WTC11 (cell line): ENCODE results near the gene PDZRN3. TPM values are rescaled to one million over a fixed set of nuclear protein-coding genes. Genes with fewer than 3 reads are reported as not detected.

Source experiments
- ATAC-seq: fragments of 200-7000 bp; cut with Tn5 transposase; 2 replicates; pipeline ENCODE4 v1.10.0; 2021; ENCODE audit warnings: mild to moderate bottlenecking, moderate library complexity
- CTCF ChIA-PET: fragments of 300-600 bp; sonication (Branson Sonifier 250); formaldehyde crosslinking; loops from one replicate; lab custom pipeline; 2021; ENCODE audit warnings: antibody characterized with exemption; lab: Charles Lee
- POLR2A ChIA-PET: fragments of 350-600 bp; sonication (Branson Sonifier 250); formaldehyde crosslinking; loops from one replicate; lab custom pipeline; 2021; ENCODE audit warnings: antibody characterized with exemption; lab: Charles Lee
- DNase-seq: peaks from one replicate; pipeline ENCODE4 v3.0.0; 2021; ENCODE audit warnings: low spot score
- H3K27ac Mint-ChIP-seq: 2 replicates; pipeline ENCODE4 v1.8.0; 2021; ENCODE audit warnings: mixed read lengths
- H3K27me3 Mint-ChIP-seq: 2 replicates; pipeline ENCODE4 v1.8.0; 2021; ENCODE audit warnings: low read depth, mild to moderate bottlenecking, moderate library complexity, mixed read lengths
- H3K36me3 Mint-ChIP-seq: 2 replicates; pipeline ENCODE4 v1.8.0; 2021; ENCODE audit warnings: mixed read lengths
- H3K4me1 Mint-ChIP-seq: 2 replicates; pipeline ENCODE4 v1.8.0; 2022; ENCODE audit warnings: mixed read lengths
- H3K4me3 Mint-ChIP-seq: 2 replicates; pipeline ENCODE4 v1.8.0; 2021; ENCODE audit warnings: mild to moderate bottlenecking, moderate library complexity, mixed read lengths
- H3K9me3 Mint-ChIP-seq: 2 replicates; pipeline ENCODE4 v1.8.0; 2021; ENCODE audit warnings: mixed read lengths
- AFF4 ChIP-seq: sonication (generic); formaldehyde crosslinking; IDR thresholded peaks from 2 replicates; pipeline ENCODE4 v1.8.1; 2023; ENCODE audit warnings: mild to moderate bottlenecking, missing genetic modification reagents, borderline replicate concordance
- E2F1 ChIP-seq: sonication (generic); formaldehyde crosslinking; IDR thresholded peaks from 2 replicates; pipeline ENCODE4 v1.8.0; 2022; ENCODE audit warnings: mild to moderate bottlenecking, missing genetic modification reagents
- ESRRA ChIP-seq: sonication (generic); formaldehyde crosslinking; IDR thresholded peaks from 2 replicates; pipeline ENCODE4 v1.8.1; 2022; ENCODE audit warnings: mild to moderate bottlenecking, missing genetic modification reagents, borderline replicate concordance
- GTF2I ChIP-seq: fragments of 250-450 bp; sonication (Bioruptor Pico); conservative IDR thresholded peaks from 2 replicates; pipeline ENCODE4 v1.4.0; 2021; ENCODE audit warnings: mild to moderate bottlenecking
- KAT7 ChIP-seq: sonication (generic); formaldehyde crosslinking; IDR thresholded peaks from 2 replicates; pipeline ENCODE4 v1.8.1; 2023; ENCODE audit warnings: missing genetic modification reagents, mild to moderate bottlenecking, borderline replicate concordance
- NR1H2 ChIP-seq: sonication (generic); formaldehyde crosslinking; IDR thresholded peaks from 2 replicates; pipeline ENCODE4 v1.9.0; 2021; ENCODE audit warnings: mild to moderate bottlenecking, moderate library complexity, missing genetic modification reagents
- NR2C2 ChIP-seq: sonication (generic); formaldehyde crosslinking; IDR thresholded peaks from 2 replicates; pipeline ENCODE4 v1.8.0; 2022; ENCODE audit warnings: mild to moderate bottlenecking, missing genetic modification reagents
- NR3C1 ChIP-seq: sonication (generic); formaldehyde crosslinking; conservative IDR thresholded peaks from 2 replicates; pipeline ENCODE4 v1.8.1; 2023; ENCODE audit warnings: low read depth, mild to moderate bottlenecking, missing genetic modification reagents
- RELA ChIP-seq: sonication (generic); formaldehyde crosslinking; IDR thresholded peaks from 2 replicates; pipeline ENCODE4 v1.8.1; 2022; ENCODE audit warnings: missing genetic modification reagents, mild to moderate bottlenecking, borderline replicate concordance
- SMAD3 ChIP-seq: sonication (generic); formaldehyde crosslinking; IDR thresholded peaks from 2 replicates; pipeline ENCODE4 v1.8.0; 2022; ENCODE audit warnings: missing genetic modification reagents, mild to moderate bottlenecking, borderline replicate concordance
- TCF7 ChIP-seq: sonication (generic); formaldehyde crosslinking; IDR thresholded peaks from 2 replicates; pipeline ENCODE4 v1.8.0; 2022; ENCODE audit warnings: mild to moderate bottlenecking, low read depth, missing genetic modification reagents, moderate library complexity
- ZNF416 ChIP-seq: fragments of 250-450 bp; sonication (Bioruptor Pico); IDR thresholded peaks from 2 replicates; pipeline ENCODE4 v1.9.0; 2021; ENCODE audit warnings: mild to moderate bottlenecking, inconsistent platforms
- ZNF423 ChIP-seq: fragments of 250-450 bp; sonication (Bioruptor Pico); IDR thresholded peaks from 2 replicates; pipeline ENCODE4 v2.1.2; 2022; ENCODE audit warnings: mild to moderate bottlenecking, moderate library complexity
- total RNA-seq: library from RNA; stranded (reverse); gene quantifications from 3 replicates; pipeline ENCODE4 v1.2.3, GENCODE V29; 2021
- TF ChIP-seq, protein P1 (sequence below): sonication (generic); formaldehyde crosslinking; IDR thresholded peaks from 2 replicates; pipeline ENCODE4 v1.8.0; 2022; ENCODE audit warnings: mild to moderate bottlenecking, missing genetic modification reagents
- TF ChIP-seq, protein P2 (sequence below): sonication (generic); formaldehyde crosslinking; IDR thresholded peaks from 2 replicates; pipeline ENCODE4 v1.8.0; 2023; ENCODE audit warnings: missing genetic modification reagents, mild to moderate bottlenecking, borderline replicate concordance
- TF ChIP-seq, protein P3 (sequence below): fragments of 250-450 bp; sonication (Bioruptor Pico); IDR thresholded peaks from 2 replicates; pipeline ENCODE4 v1.9.0; 2021; ENCODE audit warnings: mild to moderate bottlenecking
- TF ChIP-seq, protein P4 (sequence below): sonication (generic); formaldehyde crosslinking; IDR thresholded peaks from 2 replicates; pipeline ENCODE4 v1.8.1; 2022; ENCODE audit warnings: low read depth, mild to moderate bottlenecking, moderate library complexity, missing genetic modification reagents, borderline replicate concordance
- TF ChIP-seq, protein P5 (sequence below): fragments of 250-450 bp; sonication (Bioruptor Pico); IDR thresholded peaks from 2 replicates; pipeline ENCODE4 v1.8.0; 2021; ENCODE audit warnings: mild to moderate bottlenecking

The PDZRN3 gene
- total RNA-seq, 1 experiment from 2014 or later: 9.5 TPM

GRCh38 chr3:73469331-73469730, 155.4 kb downstream of the PDZRN3 start (continued):
- TF ChIP-seq, protein P1, sequence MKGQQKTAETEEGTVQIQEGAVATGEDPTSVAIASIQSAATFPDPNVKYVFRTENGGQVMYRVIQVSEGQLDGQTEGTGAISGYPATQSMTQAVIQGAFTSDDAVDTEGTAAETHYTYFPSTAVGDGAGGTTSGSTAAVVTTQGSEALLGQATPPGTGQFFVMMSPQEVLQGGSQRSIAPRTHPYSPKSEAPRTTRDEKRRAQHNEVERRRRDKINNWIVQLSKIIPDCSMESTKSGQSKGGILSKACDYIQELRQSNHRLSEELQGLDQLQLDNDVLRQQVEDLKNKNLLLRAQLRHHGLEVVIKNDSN (CRISPR knock-in tag): no peak
- no peak for TF ChIP-seq KAT7
- TF ChIP-seq, protein P2, sequence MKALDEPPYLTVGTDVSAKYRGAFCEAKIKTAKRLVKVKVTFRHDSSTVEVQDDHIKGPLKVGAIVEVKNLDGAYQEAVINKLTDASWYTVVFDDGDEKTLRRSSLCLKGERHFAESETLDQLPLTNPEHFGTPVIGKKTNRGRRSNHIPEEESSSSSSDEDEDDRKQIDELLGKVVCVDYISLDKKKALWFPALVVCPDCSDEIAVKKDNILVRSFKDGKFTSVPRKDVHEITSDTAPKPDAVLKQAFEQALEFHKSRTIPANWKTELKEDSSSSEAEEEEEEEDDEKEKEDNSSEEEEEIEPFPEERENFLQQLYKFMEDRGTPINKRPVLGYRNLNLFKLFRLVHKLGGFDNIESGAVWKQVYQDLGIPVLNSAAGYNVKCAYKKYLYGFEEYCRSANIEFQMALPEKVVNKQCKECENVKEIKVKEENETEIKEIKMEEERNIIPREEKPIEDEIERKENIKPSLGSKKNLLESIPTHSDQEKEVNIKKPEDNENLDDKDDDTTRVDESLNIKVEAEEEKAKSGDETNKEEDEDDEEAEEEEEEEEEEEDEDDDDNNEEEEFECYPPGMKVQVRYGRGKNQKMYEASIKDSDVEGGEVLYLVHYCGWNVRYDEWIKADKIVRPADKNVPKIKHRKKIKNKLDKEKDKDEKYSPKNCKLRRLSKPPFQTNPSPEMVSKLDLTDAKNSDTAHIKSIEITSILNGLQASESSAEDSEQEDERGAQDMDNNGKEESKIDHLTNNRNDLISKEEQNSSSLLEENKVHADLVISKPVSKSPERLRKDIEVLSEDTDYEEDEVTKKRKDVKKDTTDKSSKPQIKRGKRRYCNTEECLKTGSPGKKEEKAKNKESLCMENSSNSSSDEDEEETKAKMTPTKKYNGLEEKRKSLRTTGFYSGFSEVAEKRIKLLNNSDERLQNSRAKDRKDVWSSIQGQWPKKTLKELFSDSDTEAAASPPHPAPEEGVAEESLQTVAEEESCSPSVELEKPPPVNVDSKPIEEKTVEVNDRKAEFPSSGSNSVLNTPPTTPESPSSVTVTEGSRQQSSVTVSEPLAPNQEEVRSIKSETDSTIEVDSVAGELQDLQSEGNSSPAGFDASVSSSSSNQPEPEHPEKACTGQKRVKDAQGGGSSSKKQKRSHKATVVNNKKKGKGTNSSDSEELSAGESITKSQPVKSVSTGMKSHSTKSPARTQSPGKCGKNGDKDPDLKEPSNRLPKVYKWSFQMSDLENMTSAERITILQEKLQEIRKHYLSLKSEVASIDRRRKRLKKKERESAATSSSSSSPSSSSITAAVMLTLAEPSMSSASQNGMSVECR (CRISPR knock-in tag): no peak

- Mint-ChIP-seq H3K36me3 (no peaks in the 10 kb centered on the region), H3K4me3 (no peak overlapping the region), H3K9me3 (no peaks in the 10 kb centered on the region), H3K27ac (no peak overlapping the region), H3K27me3 (no peaks in the 10 kb centered on the region), H3K4me1 (peaks cover 28% of the 10 kb centered on the region)
- DNase-seq (no peak), ATAC-seq (no peak)
- ChIA-PET POLR2A (no interaction called here), CTCF (interaction anchor here (1.2 kb wide), 1 partner anchor 24 kb away, joined by 3 read pairs; no protein-coding TSS in a partner anchor)
- TF ChIP-seq ESRRA (CRISPR knock-in tag) (no peak), E2F1 (CRISPR knock-in tag) (no peak), SMAD3 (no peak), NR3C1 (CRISPR knock-in tag) (no peak), ZNF416 (CRISPR knock-in tag) (no peak), ZNF423 (CRISPR knock-in tag) (no peak), NR1H2 (CRISPR knock-in tag) (no peak), AFF4 (CRISPR knock-in tag) (no peak), TCF7 (no peak), RELA (CRISPR knock-in tag) (no peak), NR2C2 (CRISPR knock-in tag) (no peak), GTF2I (no peak), KAT7 (no peak)
- TF ChIP-seq, protein P3, sequence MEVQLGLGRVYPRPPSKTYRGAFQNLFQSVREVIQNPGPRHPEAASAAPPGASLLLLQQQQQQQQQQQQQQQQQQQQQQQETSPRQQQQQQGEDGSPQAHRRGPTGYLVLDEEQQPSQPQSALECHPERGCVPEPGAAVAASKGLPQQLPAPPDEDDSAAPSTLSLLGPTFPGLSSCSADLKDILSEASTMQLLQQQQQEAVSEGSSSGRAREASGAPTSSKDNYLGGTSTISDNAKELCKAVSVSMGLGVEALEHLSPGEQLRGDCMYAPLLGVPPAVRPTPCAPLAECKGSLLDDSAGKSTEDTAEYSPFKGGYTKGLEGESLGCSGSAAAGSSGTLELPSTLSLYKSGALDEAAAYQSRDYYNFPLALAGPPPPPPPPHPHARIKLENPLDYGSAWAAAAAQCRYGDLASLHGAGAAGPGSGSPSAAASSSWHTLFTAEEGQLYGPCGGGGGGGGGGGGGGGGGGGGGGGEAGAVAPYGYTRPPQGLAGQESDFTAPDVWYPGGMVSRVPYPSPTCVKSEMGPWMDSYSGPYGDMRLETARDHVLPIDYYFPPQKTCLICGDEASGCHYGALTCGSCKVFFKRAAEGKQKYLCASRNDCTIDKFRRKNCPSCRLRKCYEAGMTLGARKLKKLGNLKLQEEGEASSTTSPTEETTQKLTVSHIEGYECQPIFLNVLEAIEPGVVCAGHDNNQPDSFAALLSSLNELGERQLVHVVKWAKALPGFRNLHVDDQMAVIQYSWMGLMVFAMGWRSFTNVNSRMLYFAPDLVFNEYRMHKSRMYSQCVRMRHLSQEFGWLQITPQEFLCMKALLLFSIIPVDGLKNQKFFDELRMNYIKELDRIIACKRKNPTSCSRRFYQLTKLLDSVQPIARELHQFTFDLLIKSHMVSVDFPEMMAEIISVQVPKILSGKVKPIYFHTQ (CRISPR knock-in tag): no peak
- TF ChIP-seq, protein P4, sequence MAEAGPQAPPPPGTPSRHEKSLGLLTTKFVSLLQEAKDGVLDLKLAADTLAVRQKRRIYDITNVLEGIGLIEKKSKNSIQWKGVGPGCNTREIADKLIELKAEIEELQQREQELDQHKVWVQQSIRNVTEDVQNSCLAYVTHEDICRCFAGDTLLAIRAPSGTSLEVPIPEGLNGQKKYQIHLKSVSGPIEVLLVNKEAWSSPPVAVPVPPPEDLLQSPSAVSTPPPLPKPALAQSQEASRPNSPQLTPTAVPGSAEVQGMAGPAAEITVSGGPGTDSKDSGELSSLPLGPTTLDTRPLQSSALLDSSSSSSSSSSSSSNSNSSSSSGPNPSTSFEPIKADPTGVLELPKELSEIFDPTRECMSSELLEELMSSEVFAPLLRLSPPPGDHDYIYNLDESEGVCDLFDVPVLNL (CRISPR knock-in tag): no peak
- TF ChIP-seq, protein P5, sequence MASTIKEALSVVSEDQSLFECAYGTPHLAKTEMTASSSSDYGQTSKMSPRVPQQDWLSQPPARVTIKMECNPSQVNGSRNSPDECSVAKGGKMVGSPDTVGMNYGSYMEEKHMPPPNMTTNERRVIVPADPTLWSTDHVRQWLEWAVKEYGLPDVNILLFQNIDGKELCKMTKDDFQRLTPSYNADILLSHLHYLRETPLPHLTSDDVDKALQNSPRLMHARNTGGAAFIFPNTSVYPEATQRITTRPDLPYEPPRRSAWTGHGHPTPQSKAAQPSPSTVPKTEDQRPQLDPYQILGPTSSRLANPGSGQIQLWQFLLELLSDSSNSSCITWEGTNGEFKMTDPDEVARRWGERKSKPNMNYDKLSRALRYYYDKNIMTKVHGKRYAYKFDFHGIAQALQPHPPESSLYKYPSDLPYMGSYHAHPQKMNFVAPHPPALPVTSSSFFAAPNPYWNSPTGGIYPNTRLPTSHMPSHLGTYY: no peak
Measured at GRCh38 chr3:73467211-73467610, 157.5 kb downstream of the PDZRN3 start.
